ENCODE measurements around the gene SCRN1.

DNA sequence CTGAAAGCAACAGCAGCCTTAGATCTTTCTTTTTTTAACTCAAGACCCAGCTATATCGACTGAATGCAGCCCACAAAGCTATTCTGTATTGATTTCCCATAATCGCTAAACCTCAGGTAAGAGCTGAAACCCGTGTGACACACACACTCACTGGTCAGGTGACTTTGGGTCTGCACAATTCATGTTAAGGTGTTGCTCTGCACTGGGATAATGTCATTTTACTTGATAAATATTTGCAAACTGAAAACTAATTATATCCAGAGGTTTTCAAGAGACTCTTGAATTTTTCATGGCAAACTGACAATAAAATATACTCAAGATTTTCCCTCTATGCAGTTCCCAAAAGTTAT, 33.1 kb downstream of the SCRN1 start:
- TF ChIP-seq, protein P1, sequence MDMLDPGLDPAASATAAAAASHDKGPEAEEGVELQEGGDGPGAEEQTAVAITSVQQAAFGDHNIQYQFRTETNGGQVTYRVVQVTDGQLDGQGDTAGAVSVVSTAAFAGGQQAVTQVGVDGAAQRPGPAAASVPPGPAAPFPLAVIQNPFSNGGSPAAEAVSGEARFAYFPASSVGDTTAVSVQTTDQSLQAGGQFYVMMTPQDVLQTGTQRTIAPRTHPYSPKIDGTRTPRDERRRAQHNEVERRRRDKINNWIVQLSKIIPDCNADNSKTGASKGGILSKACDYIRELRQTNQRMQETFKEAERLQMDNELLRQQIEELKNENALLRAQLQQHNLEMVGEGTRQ (CRISPR knock-in tag; IDR thresholded peaks at IDR 0.05): no peak
- no peak for TF ChIP-seq TCF7 (CRISPR knock-in tag; IDR thresholded peaks at IDR 0.05; ENCODE audit: low read depth)
- no peak for TF ChIP-seq ATF2 (CRISPR knock-in tag; IDR thresholded peaks at IDR 0.05; ENCODE audit: borderline replicate concordance, low read depth)
- TF ChIP-seq, protein P2, sequence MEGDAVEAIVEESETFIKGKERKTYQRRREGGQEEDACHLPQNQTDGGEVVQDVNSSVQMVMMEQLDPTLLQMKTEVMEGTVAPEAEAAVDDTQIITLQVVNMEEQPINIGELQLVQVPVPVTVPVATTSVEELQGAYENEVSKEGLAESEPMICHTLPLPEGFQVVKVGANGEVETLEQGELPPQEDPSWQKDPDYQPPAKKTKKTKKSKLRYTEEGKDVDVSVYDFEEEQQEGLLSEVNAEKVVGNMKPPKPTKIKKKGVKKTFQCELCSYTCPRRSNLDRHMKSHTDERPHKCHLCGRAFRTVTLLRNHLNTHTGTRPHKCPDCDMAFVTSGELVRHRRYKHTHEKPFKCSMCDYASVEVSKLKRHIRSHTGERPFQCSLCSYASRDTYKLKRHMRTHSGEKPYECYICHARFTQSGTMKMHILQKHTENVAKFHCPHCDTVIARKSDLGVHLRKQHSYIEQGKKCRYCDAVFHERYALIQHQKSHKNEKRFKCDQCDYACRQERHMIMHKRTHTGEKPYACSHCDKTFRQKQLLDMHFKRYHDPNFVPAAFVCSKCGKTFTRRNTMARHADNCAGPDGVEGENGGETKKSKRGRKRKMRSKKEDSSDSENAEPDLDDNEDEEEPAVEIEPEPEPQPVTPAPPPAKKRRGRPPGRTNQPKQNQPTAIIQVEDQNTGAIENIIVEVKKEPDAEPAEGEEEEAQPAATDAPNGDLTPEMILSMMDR (IDR thresholded peaks at IDR 0.05): no peak
- no peak for TF ChIP-seq NFYB (CRISPR knock-in tag; conservative IDR thresholded peaks at IDR 0.05; ENCODE audit: low read depth)
- no peak for TF ChIP-seq JUN (CRISPR knock-in tag; IDR thresholded peaks at IDR 0.05)
- no peak for TF ChIP-seq MAX (CRISPR knock-in tag; IDR thresholded peaks at IDR 0.05)
